Endometrial microvascular endothelial cells (primary cell): ENCODE measurements around the gene AHCTF1. TPM values are rescaled to one million over a fixed set of nuclear protein-coding genes. Genes with fewer than 3 reads are reported as not detected.

Experiments
- in situ Hi-C: cut with HindIII; loops from 2 replicates; pipeline ENCODE4 v1.10.0; 2017; ENCODE audit warnings: low sequenced_read_pairs, low pct_unique_long_range_greater_than_20kb; ENCODE audit errors: inconsistent ontology term
- total RNA-seq: library from RNA; depleted of rRNA; stranded (reverse); fragments of >200 nt; gene quantifications from one replicate; pipeline ENCODE4 v1.2.3, GENCODE V29; 2015; ENCODE audit errors: inconsistent ontology term

AHCTF1 gene
- total RNA-seq, 1 donor from 2014 or later, result 26.5 TPM

- in situ Hi-C loops, result no loop called here
Observed at GRCh38 chr1:246790833-246791232, 140.9 kb downstream of the AHCTF1 start.

- in situ Hi-C loops, result no loop called here
Observed at GRCh38 chr1:246790364-246790763, 141.4 kb downstream of the AHCTF1 start.

- in situ Hi-C loops, result no loop called here
Observed at GRCh38 chr1:246789454-246790339, 142.1 kb downstream of the AHCTF1 start.

Other genes with a start within 250 kb of the AHCTF1 start
- gene SCCPDH, start 207.5 kb downstream of the AHCTF1 start, total RNA-seq, result 48.8 TPM
- 5.0 TPM for gene ZNF695, start 76.1 kb upstream of the AHCTF1 start, total RNA-seq
- gene ZNF670, start 146.9 kb upstream of the AHCTF1 start, total RNA-seq, result 1.8 TPM
- 9.9 TPM for gene ZNF669, start 172.4 kb upstream of the AHCTF1 start, total RNA-seq
- gene ZNF124, start 240.1 kb upstream of the AHCTF1 start, total RNA-seq, result 10.2 TPM